Keratinocyte (primary cell): ENCODE data around the gene RNF5. TPM values are rescaled to one million over a fixed set of nuclear protein-coding genes. Genes with fewer than 3 reads are reported as not detected.

Experiments
- DNase-seq: peaks from one replicate; pipeline ENCODE4 v3.0.0-alpha.2; 2011; ENCODE audit warnings: low read depth, missing footprints, low spot score
- FAIRE-seq: peaks from 2 replicates; lab custom pipeline; 2011; peaks lifted over from hg19 to GRCh38; lab: Jason Lieb, UNC
- H2AFZ ChIP-seq: 2 replicates; pipeline ENCODE4 v1.6.0; 2012; ENCODE audit warnings: low read length, control low read depth, inconsistent platforms; ENCODE audit not compliant: control insufficient read depth
- H3K27ac ChIP-seq: 2 replicates; pipeline ENCODE4 v1.5.1; 2011; ENCODE audit warnings: low read length; ENCODE audit not compliant: control insufficient read depth, insufficient read depth
- H3K27me3 ChIP-seq: 3 replicates; pipeline ENCODE4 v1.6.0; 2011; ENCODE audit warnings: low read length; ENCODE audit not compliant: control insufficient read depth, insufficient read depth; ENCODE audit errors: extremely low read depth
- H3K36me3 ChIP-seq, 2 experiments: 2 replicates in 1 of 2; 3 replicates in 1 of 2; pipeline ENCODE4 v1.5.1; 2011; ENCODE audit warnings: low read length in 2 of 2, mild to moderate bottlenecking in 1 of 2; ENCODE audit not compliant: control insufficient read depth in 2 of 2, insufficient read depth in 2 of 2; ENCODE audit errors: extremely low read depth in 1 of 2
- H3K4me1 ChIP-seq: 3 replicates; pipeline ENCODE4 v1.5.1; 2011; ENCODE audit warnings: low read length; ENCODE audit not compliant: control insufficient read depth, insufficient read depth; ENCODE audit errors: extremely low read depth
- H3K4me2 ChIP-seq: 3 replicates; pipeline ENCODE4 v1.6.0; 2011; ENCODE audit warnings: low read depth, low read length; ENCODE audit not compliant: control insufficient read depth, insufficient read depth; ENCODE audit errors: extremely low read depth
- H3K4me3 ChIP-seq, 3 experiments: fragments of 200-600 bp in 1 of 3; sonication (generic) in 1 of 3; 2 replicates in 2 of 3; 3 replicates in 1 of 3; pipeline ENCODE4 v1.5.1; 2011 to 2016; ENCODE audit warnings: low read length in 3 of 3, mild to moderate bottlenecking in 3 of 3, control low read depth in 2 of 3, inconsistent platforms in 1 of 3, low read depth in 1 of 3, mixed read lengths in 1 of 3, mixed run types in 1 of 3, moderate library complexity in 1 of 3; ENCODE audit not compliant: control insufficient read depth in 2 of 3, insufficient read depth in 2 of 3; ENCODE audit errors: extremely low read depth in 1 of 3
- H3K79me2 ChIP-seq: 2 replicates; pipeline ENCODE4 v1.6.0; 2012; ENCODE audit warnings: low read length; ENCODE audit not compliant: control insufficient read depth, insufficient read depth
- H3K9ac ChIP-seq: 3 replicates; pipeline ENCODE4 v1.6.0; 2011; ENCODE audit warnings: low read length; ENCODE audit not compliant: control insufficient read depth, insufficient read depth; ENCODE audit errors: extremely low read depth
- H3K9me1 ChIP-seq: 3 replicates; pipeline ENCODE4 v1.6.0; 2011; ENCODE audit warnings: low read length; ENCODE audit not compliant: control insufficient read depth, insufficient read depth; ENCODE audit errors: extremely low read depth
- H3K9me3 ChIP-seq: 2 replicates; pipeline ENCODE4 v1.5.1; 2012; ENCODE audit warnings: low read depth, low read length; ENCODE audit not compliant: control insufficient read depth
- H4K20me1 ChIP-seq: 3 replicates; pipeline ENCODE4 v1.6.0; 2011; ENCODE audit warnings: low read length; ENCODE audit not compliant: control insufficient read depth, insufficient read depth; ENCODE audit errors: extremely low read depth
- CTCF ChIP-seq, 3 experiments: IDR thresholded peaks in 1 of 3; conservative IDR thresholded peaks in 1 of 3; optimal IDR thresholded peaks in 1 of 3; 2 replicates in 2 of 3; 3 replicates in 1 of 3; pipeline versions ENCODE3 to v1.5.1; 2011; ENCODE audit warnings: low read length in 3 of 3, mild to moderate bottlenecking in 3 of 3, moderate library complexity in 2 of 3, control low read depth in 1 of 3, inconsistent platforms in 1 of 3; ENCODE audit not compliant: insufficient read depth in 2 of 3; ENCODE audit errors: extremely low read depth in 1 of 3
- EZH2 ChIP-seq: IDR thresholded peaks from one replicate; pipeline ENCODE4 v1.6.1; 2012; ENCODE audit warnings: inconsistent platforms, mild to moderate bottlenecking, low read length, moderate library complexity
- dilution Hi-C: fragments of 300-500 bp; cut with MboI; formaldehyde crosslinking; loops from one replicate; pipeline ENCODE4 v1.7.0; 2020; ENCODE audit warnings: low sequenced_read_pairs; ENCODE audit not compliant: extremely low pct_ligation_motif_present
- polyA plus RNA-seq, 5 experiments: library from polyadenylated mRNA; depleted of rRNA in 3 of 5; stranded (reverse) in 3 of 5; stranded (forward) in 1 of 5; unstranded in 1 of 5; fragments of >200 nt; gene quantifications; 1 replicate in 1 of 5; 2 replicates in 3 of 5; 3 replicates in 1 of 5; pipeline versions ENCODE4 v1.2.1 to v1.2.3, GENCODE V29; 2011 to 2012; ENCODE audit warnings: missing spikeins in 2 of 5, low read depth in 1 of 5, low replicate concordance in 1 of 5

Gene RNF5
- polyA plus RNA-seq, 1 donor (not counting 4 experiments of a cell fraction or from before 2014, with no cell fraction given), result 33.2 TPM

- DNase-seq, result no peak
- Histone ChIP-seq H3K27me3 (no peaks in the 10 kb centered on the region), H4K20me1 (no peaks in the 10 kb centered on the region), H3K79me2 (no peaks in the 10 kb centered on the region), H3K9me3 (no peaks in the 10 kb centered on the region), H3K4me3 (no peak overlapping the region), H2AFZ (no peak overlapping the region), H3K4me2 (no peak overlapping the region), H3K27ac (no peak overlapping the region), H3K9me1 (no peaks in the 10 kb centered on the region), H3K9ac (no peak overlapping the region), H3K36me3 (peaks cover 19 to 27% of the 10 kb centered on the region in 2 experiments), H3K4me1 (no peaks in the 10 kb centered on the region)
- TF ChIP-seq CTCF (optimal IDR thresholded peaks at IDR 0.05 in 1 of 3, IDR thresholded peaks at IDR 0.05 in 1 of 3, conservative IDR thresholded peaks at IDR 0.05 in 1 of 3; ENCODE audit: extremely low read depth in 1 of 3, insufficient read depth in 2 of 3, low read length in 3 of 3), result peak in 1 of 3 experiments; percentile 38
- TF ChIP-seq EZH2, result no peak
- FAIRE-seq, result no peak
- dilution Hi-C loops, result no loop called here
These were observed 11.7 kb upstream of the RNF5 start for GRCh38 chr6:32166411-32167061.

DNA sequence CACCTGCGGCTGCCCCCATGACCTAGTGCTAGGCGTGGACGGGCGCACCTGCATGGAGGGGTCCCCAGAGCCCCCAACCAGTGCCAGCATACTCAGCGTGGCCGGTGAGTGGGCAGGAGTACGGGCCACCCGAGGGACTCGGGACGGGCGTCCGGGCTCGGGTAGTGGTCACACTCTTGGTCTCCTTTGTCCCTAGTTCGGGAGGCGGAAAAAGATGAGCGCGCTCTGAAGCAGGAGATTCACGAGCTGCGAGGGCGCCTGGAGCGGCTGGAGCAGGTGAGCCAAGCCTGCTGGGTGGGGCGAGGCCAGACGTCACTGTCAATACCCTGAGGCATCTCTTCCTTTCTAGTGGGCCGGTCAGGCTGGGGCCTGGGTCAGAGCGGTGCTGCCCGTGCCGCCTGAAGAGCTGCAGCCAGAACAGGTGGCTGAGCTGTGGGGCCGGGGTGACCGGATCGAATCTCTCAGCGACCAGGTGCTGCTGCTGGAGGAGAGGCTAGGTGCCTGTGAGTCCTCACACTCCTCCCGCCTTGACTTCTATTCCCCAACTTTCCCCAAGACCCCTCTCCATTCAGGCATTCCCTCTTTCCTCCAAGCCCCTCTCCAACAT, 10.9 kb upstream of the RNF5 start:
- Histone ChIP-seq H3K4me3 (no peak overlapping the region), H3K4me2 (no peak overlapping the region), H3K36me3 (peaks cover 19 to 27% of the 10 kb centered on the region in 2 experiments), H4K20me1 (no peaks in the 10 kb centered on the region), H3K9me1 (no peaks in the 10 kb centered on the region), H3K27me3 (no peaks in the 10 kb centered on the region), H3K79me2 (no peaks in the 10 kb centered on the region), H3K9ac (no peak overlapping the region), H3K4me1 (peaks cover under 1% of the 10 kb centered on the region), H2AFZ (no peak overlapping the region), H3K27ac (no peak overlapping the region), H3K9me3 (no peaks in the 10 kb centered on the region)
- dilution Hi-C loops, result no loop called here
- FAIRE-seq (no peak), DNase-seq (no peak)
- TF ChIP-seq CTCF (optimal IDR thresholded peaks at IDR 0.05 in 1 of 3, IDR thresholded peaks at IDR 0.05 in 1 of 3, conservative IDR thresholded peaks at IDR 0.05 in 1 of 3; ENCODE audit: extremely low read depth in 1 of 3, insufficient read depth in 2 of 3, low read length in 3 of 3) (no peak), EZH2 (no peak)
